PFSK-1 (cell line): ENCODE results near the gene TSSK6.

ENCODE experiments used
- FOXP2 ChIP-seq: optimal IDR thresholded peaks from 2 replicates; pipeline ENCODE3; 2011; ENCODE audit warnings: borderline replicate concordance, control low read depth, inconsistent platforms; ENCODE audit not compliant: insufficient read depth; ENCODE audit errors: extremely low read length, extremely low read depth
- POLR2AphosphoS5 ChIP-seq: IDR thresholded peaks from 2 replicates; pipeline ENCODE4 v1.6.1; 2012; ENCODE audit warnings: low read depth, mild to moderate bottlenecking, control low read depth, low read length, moderate library complexity
- REST ChIP-seq, 2 experiments: IDR thresholded peaks; 2 replicates each; pipeline versions ENCODE4 v1.6.1 to v1.8.0; 2011 to 2012; ENCODE audit warnings: low read depth in 2 of 2, low read length in 2 of 2, control low read depth in 1 of 2, inconsistent platforms in 1 of 2, mild to moderate bottlenecking in 1 of 2, moderate library complexity in 1 of 2; ENCODE audit not compliant: insufficient read depth in 1 of 2
- SIN3A ChIP-seq: IDR thresholded peaks from 2 replicates; pipeline ENCODE4 v1.6.1; 2012; ENCODE audit warnings: mild to moderate bottlenecking, low read length, moderate library complexity, borderline replicate concordance; ENCODE audit not compliant: insufficient read depth
- TAF1 ChIP-seq: IDR thresholded peaks from 2 replicates; pipeline ENCODE4 v1.6.1; 2012; ENCODE audit warnings: low read length, control low read depth, borderline replicate concordance; ENCODE audit not compliant: insufficient read depth

TSSK6 gene

GRCh38 chr19:19500975-19501644 is 14.2 kb downstream of the TSSK6 start:
- TF ChIP-seq TAF1: no peak
- TF ChIP-seq POLR2AphosphoS5: no peak
- no peak for TF ChIP-seq SIN3A
- TF ChIP-seq FOXP2: no peak
- no peak for TF ChIP-seq REST (IDR thresholded peaks at IDR 0.05; ENCODE audit: insufficient read depth in 1 of 2, low read depth in 2 of 2, low read length in 2 of 2)

DNA sequence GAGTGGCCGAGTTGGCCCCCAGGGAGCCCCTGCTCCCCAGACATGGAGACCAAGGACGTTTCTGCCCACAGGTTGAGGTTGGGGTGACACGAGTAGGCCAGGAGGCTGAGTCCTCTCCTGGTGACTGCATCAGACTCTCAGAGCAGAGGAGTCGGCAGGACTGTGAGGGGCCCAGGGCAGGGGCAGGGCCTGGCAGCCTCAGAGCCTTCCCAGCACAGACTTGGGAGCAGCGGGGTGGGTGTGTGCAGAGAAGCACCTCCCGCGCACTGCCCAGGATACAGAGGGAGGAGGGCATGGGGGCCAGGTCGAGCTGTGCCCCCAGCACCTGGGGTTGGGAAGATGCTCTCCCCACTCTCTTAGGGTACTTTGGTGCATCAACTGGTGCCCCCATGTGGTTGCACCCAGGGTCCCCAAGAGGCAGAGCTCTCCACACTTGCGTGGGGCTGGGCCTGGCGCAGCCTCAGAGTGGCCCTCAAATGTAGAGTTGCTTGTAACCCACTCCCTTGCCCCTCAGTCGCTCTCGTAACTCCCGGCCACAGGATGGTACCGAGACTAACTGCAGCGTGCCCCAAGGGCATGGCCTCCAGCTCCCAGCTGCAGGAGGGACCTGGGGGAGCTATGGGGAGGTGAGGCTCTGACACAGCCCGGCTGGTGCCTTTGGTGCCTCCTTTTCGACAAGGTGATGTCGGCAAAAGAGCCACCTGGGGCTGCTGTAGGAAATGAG is 15.9 kb downstream of the TSSK6 start:
- no peak for TF ChIP-seq FOXP2
- TF ChIP-seq SIN3A: no peak
- no peak for TF ChIP-seq TAF1
- no peak for TF ChIP-seq POLR2AphosphoS5
- TF ChIP-seq REST (IDR thresholded peaks at IDR 0.05; ENCODE audit: insufficient read depth in 1 of 2, low read depth in 2 of 2, low read length in 2 of 2): no peak

DNA sequence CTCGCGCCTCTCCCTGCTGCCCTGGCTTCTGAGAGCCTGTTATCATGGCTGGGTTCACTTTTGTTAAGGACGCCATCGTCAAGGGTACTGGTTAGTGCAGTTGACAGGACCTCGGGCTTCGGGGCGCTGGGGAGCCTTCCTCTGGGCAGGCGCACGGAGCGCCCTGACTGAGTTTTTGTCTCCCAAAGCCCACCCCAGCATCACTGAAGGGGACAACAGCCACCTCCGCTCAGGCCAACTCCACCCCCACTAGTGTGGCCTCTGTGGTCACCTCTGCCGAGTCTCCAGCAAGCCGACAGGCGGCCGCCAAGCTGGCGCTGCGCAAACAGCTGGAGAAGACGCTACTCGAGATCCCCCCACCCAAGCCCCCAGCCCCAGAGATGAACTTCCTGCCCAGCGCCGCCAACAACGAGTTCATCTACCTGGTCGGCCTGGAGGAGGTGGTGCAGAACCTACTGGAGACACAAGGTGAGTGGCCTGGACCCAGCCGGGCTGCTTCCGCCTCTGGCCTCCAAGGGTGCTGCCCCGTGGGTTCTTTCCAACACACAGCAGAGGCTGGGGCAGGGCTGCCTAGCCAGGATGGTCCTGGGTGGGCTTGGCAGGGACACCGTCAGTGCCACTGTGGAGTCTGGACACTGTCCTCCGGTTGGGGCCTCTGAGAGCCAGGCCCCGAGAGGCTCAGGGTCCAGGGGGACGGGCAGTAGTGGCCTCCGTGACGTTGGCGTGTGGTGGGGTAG is 16.9 kb downstream of the TSSK6 start:
- no peak for TF ChIP-seq POLR2AphosphoS5
- TF ChIP-seq TAF1: no peak
- TF ChIP-seq SIN3A: no peak
- no peak for TF ChIP-seq REST (IDR thresholded peaks at IDR 0.05; ENCODE audit: insufficient read depth in 1 of 2, low read depth in 2 of 2, low read length in 2 of 2)
- no peak for TF ChIP-seq FOXP2

GRCh38 chr19:19495614-19496603 is 19.4 kb downstream of the TSSK6 start:
- TF ChIP-seq FOXP2 (no peak), TAF1 (no peak), SIN3A (no peak), POLR2AphosphoS5 (no peak), REST (IDR thresholded peaks at IDR 0.05; ENCODE audit: insufficient read depth in 1 of 2, low read depth in 2 of 2, low read length in 2 of 2) (no peak)
